GM12878 (cell line): ENCODE data around the gene CADM3. TPM values are rescaled to one million over a fixed set of nuclear protein-coding genes. Genes with fewer than 3 reads are reported as not detected.
A peak's percentile ranks its signal among the peaks of the same experiment; 100 is the strongest.

Experiments
- ATAC-seq: fragments of 200-7000 bp; cut with Tn5 transposase; 3 replicates; pipeline ENCODE4 v1.9.1; 2020; ENCODE audit warnings: mild to moderate bottlenecking, moderate library complexity
- BruUV-seq: library from RNA; stranded (reverse); fragments of 400-500 nt; replicated peaks from 2 replicates; lab custom pipeline; 2021; lab: Mats Ljungman, UMichigan
- CTCF ChIA-PET: fragments of 300-600 bp; sonication (Branson Sonifier 250); formaldehyde crosslinking; extraction: SDS; loops from one replicate; lab custom pipeline; 2021; ENCODE audit warnings: inconsistent platforms; lab: Yijun Ruan, JAX
- POLR2A ChIA-PET: fragments of 350-600 bp; formaldehyde crosslinking; extraction: SDS; loops from one replicate; lab custom pipeline; 2021; ENCODE audit warnings: inconsistent platforms; lab: Charles Lee
- RAD21 ChIA-PET: fragments of 300-600 bp; sonication (Branson Sonifier 250); formaldehyde crosslinking; loops from one replicate; lab custom pipeline; 2023; ENCODE audit warnings: antibody characterized with exemption; ENCODE audit not compliant: unreplicated experiment; lab: Charles Lee
- SMC1A ChIA-PET: fragments of 300-600 bp; sonication (Branson Sonifier 250); formaldehyde crosslinking; loops from one replicate; lab custom pipeline; 2023; ENCODE audit not compliant: unreplicated experiment, uncharacterized antibody; lab: Charles Lee
- DNase-seq: peaks from one replicate; pipeline ENCODE4 v3.0.0-alpha.2; 2011; ENCODE audit warnings: low read depth, low spot score
- FAIRE-seq: peaks from 3 replicates; lab custom pipeline; 2011; peaks lifted over from hg19 to GRCh38; lab: Jason Lieb, UNC
- H2AFZ ChIP-seq: 2 replicates; pipeline ENCODE4 v1.6.0; 2011; ENCODE audit warnings: low read depth, low read length, control low read depth; ENCODE audit not compliant: control insufficient read depth
- H3K27ac ChIP-seq: 2 replicates; pipeline ENCODE4 v1.5.1; 2011; ENCODE audit warnings: control low read depth; ENCODE audit not compliant: control insufficient read depth, insufficient read depth
- H3K27me3 ChIP-seq, 2 experiments: replicated peaks in 1 of 2; 2 replicates each; pipeline versions ENCODE4 v1.6.0 to v1.6.1; 2011; ENCODE audit warnings: low read length in 1 of 2; ENCODE audit not compliant: control insufficient read depth in 2 of 2, insufficient read depth in 2 of 2
- H3K36me3 ChIP-seq, 2 experiments: 2 replicates each; pipeline ENCODE4 v1.5.1; 2011; ENCODE audit warnings: low read length in 1 of 2; ENCODE audit not compliant: control insufficient read depth in 2 of 2, insufficient read depth in 2 of 2
- H3K4me1 ChIP-seq: 2 replicates; pipeline ENCODE4 v1.6.1; 2011; ENCODE audit warnings: mild to moderate bottlenecking, low read length, moderate library complexity, mixed read lengths; ENCODE audit not compliant: control insufficient read depth, insufficient read depth
- H3K4me2 ChIP-seq: 2 replicates; pipeline ENCODE4 v1.6.0; 2011; ENCODE audit warnings: control low read depth; ENCODE audit not compliant: control insufficient read depth, insufficient read depth
- H3K4me3 ChIP-seq: fragments of 200-600 bp; sonication (generic); 2 replicates; pipeline ENCODE4 v1.5.1; 2016
- H3K79me2 ChIP-seq: 2 replicates; pipeline ENCODE4 v1.6.0; 2011; ENCODE audit warnings: low read length; ENCODE audit not compliant: control insufficient read depth, insufficient read depth
- H3K9ac ChIP-seq: 2 replicates; pipeline ENCODE4 v1.8.0; 2011; ENCODE audit warnings: low read length, control low read depth, mixed read lengths; ENCODE audit not compliant: control insufficient read depth, insufficient read depth
- H3K9me3 ChIP-seq: replicated peaks from 3 replicates; pipeline ENCODE4 v1.5.1; 2011; ENCODE audit warnings: mild to moderate bottlenecking, low read length; ENCODE audit not compliant: control insufficient read depth, insufficient read depth
- H4K20me1 ChIP-seq: 2 replicates; pipeline ENCODE4 v1.6.0; 2011; ENCODE audit not compliant: control insufficient read depth, insufficient read depth
- HDGF ChIP-seq: fragments of 450-650 bp; IDR thresholded peaks from 2 replicates; pipeline ENCODE4 v1.6.1; 2016; ENCODE audit warnings: antibody characterized with exemption
- IKZF1 ChIP-seq: fragments of 450-650 bp; conservative IDR thresholded peaks from 2 replicates; pipeline ENCODE4 v1.6.1; 2017; ENCODE audit warnings: antibody characterized with exemption, mild to moderate bottlenecking
- RELB ChIP-seq: fragments of 450-650 bp; IDR thresholded peaks from 2 replicates; pipeline ENCODE4 v1.6.1; 2017; ENCODE audit warnings: low read depth, mild to moderate bottlenecking, moderate library complexity
- WGBS: methylation state at CpG from one replicate; pipeline ENCODE4 v1.1.6; 2016; ENCODE audit warnings: low lambda C conversion rate; ENCODE audit not compliant: insufficient replicate concordance, insufficient coverage; ENCODE audit errors: missing lambda C conversion rate; 5-methylcytosine and 5-hydroxymethylcytosine counted together
- in situ Hi-C: fragments of 300-500 bp; cut with MboI; formaldehyde crosslinking; loops from 9 replicates; pipeline ENCODE4 v1.14.3; 2018; ENCODE audit warnings: mixed read lengths
- intact Hi-C: fragments of 100-400 bp; cut with micrococcal nuclease; formaldehyde crosslinking; loops from one replicate; pipeline ENCODE4 v1.14.2; 2022; ENCODE audit not compliant: unreplicated experiment
- polyA plus RNA-seq, 11 experiments: library from polyadenylated mRNA; depleted of rRNA in 4 of 11; unstranded in 6 of 11; stranded (reverse) in 5 of 11; fragments of >200 nt; fragmentation: Nextera tagmentation in 4 of 11; fragmentation: Illumina TruSeq in 1 of 11; extraction: Ambion mirVana in 4 of 11; extraction: Trizol in 1 of 11; gene quantifications; 1 replicate in 1 of 11; 2 replicates in 10 of 11; pipeline versions ENCODE4 v1.2.1 to v1.2.3, GENCODE V29; 2011 to 2016; ENCODE audit warnings: inconsistent platforms in 2 of 11, missing spikeins in 2 of 11, low read depth in 1 of 11
- total RNA-seq, 4 experiments: library from RNA; depleted of rRNA in 3 of 4; stranded (reverse); fragments of >200 nt in 3 of 4; fragmentation: Illumina TruSeq in 1 of 4; extraction: Trizol in 1 of 4; gene quantifications; 2 replicates each; pipeline versions ENCODE4 v1.2.1 to v1.2.3, GENCODE V29; 2013 to 2021

CADM3 gene
- total and polyA plus RNA-seq, 10 of the 15 experiments (the other 5 are each of a cell fraction or from before 2014, with no cell fraction given), result 0.04 to 0.37 TPM; not detected in 8

GRCh38 chr1:159204161-159205141 is 33.0 kb downstream of the CADM3 start, which contains the start of gene ACKR1:
Gene ACKR1, plus strand, starts transcription at chr1:159204875. Its CDS starts 85 bp downstream, at chr1:159204960.
- BruUV-seq, result no TSS peak
- DNase-seq (no peak), ATAC-seq (peak; percentile 30), FAIRE-seq (no peak)
- in situ Hi-C loops (no loop called here), intact Hi-C loops (no loop called here)
- ChIA-PET SMC1A (interaction anchor here (1.2 to 1.3 kb wide), 2 partner anchors 9 to 72 kb away, joined by 3 to 5 read pairs; no protein-coding TSS in a partner anchor), RAD21 (no interaction called here), POLR2A (no interaction called here), CTCF (interaction anchor here (0.8 to 11.1 kb wide), 7 partner anchors 8 to 686 kb away, joined by 3 to 236 read pairs (median 4); no protein-coding TSS in a partner anchor)
- 0 out of 2 replicates have a peak, but pooled peaks cover 12% of the 10 kb centered on the region for H3K4me1 ChIP-seq
- H3K4me2 ChIP-seq, result 0 out of 2 replicates have a peak within 1 kb of the TSS, but pooled peaks have one; percentile 33
- no peaks in the 10 kb centered on the region for H3K9me3 ChIP-seq
- H3K27me3 ChIP-seq, result peaks cover 0 to 2% of the 10 kb centered on the region in 2 experiments; a peak in 2 of 4 replicates
- no peaks in the 10 kb centered on the region for H3K36me3 ChIP-seq
- no peak within 1 kb of the TSS for H2AFZ ChIP-seq
- no peak within 1 kb of the TSS for H3K9ac ChIP-seq
- WGBS, result 35% methylated on average over 13 of the region's 13 CpGs
- no peak within 1 kb of the TSS for H3K4me3 ChIP-seq
- no peaks in the 10 kb centered on the region for H3K79me2 ChIP-seq
- H4K20me1 ChIP-seq, result no peaks in the 10 kb centered on the region
- TF ChIP-seq IKZF1, result peak; percentile 23; the same call in 1 of the 2 replicates
- no peak for TF ChIP-seq HDGF
- 0 out of 2 replicates have a peak, but pooled peaks have one; percentile 38 for TF ChIP-seq RELB
- H3K27ac ChIP-seq, result peak within 1 kb of the TSS; percentile 31
